Measurements from ENCODE around the gene ATG4A.

ATG4A gene, protein sequence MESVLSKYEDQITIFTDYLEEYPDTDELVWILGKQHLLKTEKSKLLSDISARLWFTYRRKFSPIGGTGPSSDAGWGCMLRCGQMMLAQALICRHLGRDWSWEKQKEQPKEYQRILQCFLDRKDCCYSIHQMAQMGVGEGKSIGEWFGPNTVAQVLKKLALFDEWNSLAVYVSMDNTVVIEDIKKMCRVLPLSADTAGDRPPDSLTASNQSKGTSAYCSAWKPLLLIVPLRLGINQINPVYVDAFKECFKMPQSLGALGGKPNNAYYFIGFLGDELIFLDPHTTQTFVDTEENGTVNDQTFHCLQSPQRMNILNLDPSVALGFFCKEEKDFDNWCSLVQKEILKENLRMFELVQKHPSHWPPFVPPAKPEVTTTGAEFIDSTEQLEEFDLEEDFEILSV

GRCh38 chrX:108091264-108091877 is at the start of gene ATG4A, which contains the start of gene PSMD10:
Gene ATG4A, plus strand, starts transcription at chrX:108091778. Its CDS starts 49 bp downstream, at chrX:108091827.
Gene PSMD10, minus strand, starts transcription at chrX:108091542. Its CDS starts 22 bp downstream, at chrX:108091520.
- intact Hi-C loops (cut with DNase I; ENCODE audit: low total_unique reads), result no loop called here
- Histone ChIP-seq H3K4me3 (peak within 1 kb of the TSS; percentile 66 to 71), H3K27ac (peak within 1 kb of the TSS; percentile 83 to 90), H3K36me3 (peaks cover 0 to 9% (median 5%) of the 10 kb centered on the region in 3 donors), H3K27me3 (no peaks in the 10 kb centered on the region), H3K4me1 (peaks cover 0 to 6% (median 0%) of the 10 kb centered on the region in 4 donors), H3K9me3 (no peaks in the 10 kb centered on the region)
- DNase-seq, result peak; percentile 94 to 96
- TF ChIP-seq CTCF (IDR thresholded peaks at IDR 0.05), result peak in 1 of 2 experiments; percentile 14

DNA sequence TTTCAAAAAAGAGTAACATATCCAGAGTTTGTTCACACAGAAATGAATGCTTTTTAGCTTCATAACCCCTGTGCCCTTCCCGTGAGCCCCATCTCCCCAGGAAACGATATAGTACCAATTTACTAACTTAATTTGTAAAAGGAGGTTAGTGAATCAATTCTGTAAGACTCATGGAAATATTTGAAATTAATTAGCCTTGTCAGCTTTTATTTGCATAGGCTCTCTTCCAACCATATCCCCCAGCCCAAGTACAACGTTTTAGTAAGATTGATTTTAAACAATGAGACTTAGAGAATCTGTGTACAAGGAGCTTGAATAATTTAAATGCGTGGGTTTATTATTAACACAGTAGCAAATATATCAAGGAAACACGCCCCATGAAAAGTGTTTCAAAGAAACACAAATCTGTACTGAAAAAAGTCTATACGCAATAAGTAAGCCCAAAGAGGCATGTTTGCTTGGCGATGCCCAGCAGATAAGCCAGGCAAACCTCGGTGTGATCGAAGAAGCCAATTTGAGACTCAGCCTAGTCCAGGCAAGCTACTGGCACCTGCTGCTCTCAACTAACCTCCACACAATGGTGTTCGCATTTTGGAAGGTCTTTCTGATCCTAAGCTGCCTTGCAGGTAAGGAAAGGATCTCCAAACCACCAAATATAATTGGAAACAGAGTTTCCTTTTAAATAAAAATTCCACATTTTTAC is 46.9 kb upstream of the ATG4A start, which contains the start of gene VSIG1:
VSIG1 (plus strand) TSS at position 512 of the 703 bp plus-strand sequence; CDS start at position 578, 66 bp downstream.
- intact Hi-C loops (cut with DNase I; ENCODE audit: low total_unique reads), result no loop called here

DNA sequence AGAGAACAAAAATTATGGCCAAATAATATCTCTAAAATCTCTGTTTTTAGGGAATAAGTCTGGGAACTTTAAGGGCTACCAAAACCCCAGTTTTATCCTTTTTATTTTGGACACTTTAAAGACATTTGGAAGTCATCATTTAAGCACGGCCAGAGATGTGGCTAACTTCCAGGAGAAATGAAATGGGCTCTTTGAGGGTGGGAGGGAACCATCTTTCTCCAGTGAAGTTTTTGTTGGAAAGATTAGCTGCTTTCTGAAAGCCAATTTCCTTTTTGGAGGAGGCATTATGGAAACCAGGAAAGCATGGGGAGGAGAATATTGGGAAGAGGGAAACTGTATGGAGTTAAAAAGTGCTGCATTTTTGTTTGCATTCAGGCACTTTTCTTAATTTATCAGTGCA is 41.9 kb upstream of the ATG4A start:
- DNase-seq, result no peak
- no peak for TF ChIP-seq CTCF (IDR thresholded peaks at IDR 0.05)
- Histone ChIP-seq H3K4me1 (no peaks in the 10 kb centered on the region), H3K4me3 (no peak overlapping the region), H3K27ac (no peak overlapping the region), H3K27me3 (no peaks in the 10 kb centered on the region), H3K9me3 (no peaks in the 10 kb centered on the region), H3K36me3 (no peaks in the 10 kb centered on the region)
- intact Hi-C loops (cut with DNase I; ENCODE audit: low total_unique reads), result no loop called here

More for the DNA sequence above, 46.9 kb upstream of the ATG4A start, which contains the start of gene VSIG1:
- H3K27ac ChIP-seq, result no peak within 1 kb of the TSS
- DNase-seq, result no peak
- no peaks in the 10 kb centered on the region for H3K27me3 ChIP-seq
- no peaks in the 10 kb centered on the region for H3K36me3 ChIP-seq
- no peak within 1 kb of the TSS for H3K4me3 ChIP-seq
- no peaks in the 10 kb centered on the region for H3K9me3 ChIP-seq
- no peak for TF ChIP-seq CTCF (IDR thresholded peaks at IDR 0.05)
- H3K4me1 ChIP-seq, result no peaks in the 10 kb centered on the region

DNA sequence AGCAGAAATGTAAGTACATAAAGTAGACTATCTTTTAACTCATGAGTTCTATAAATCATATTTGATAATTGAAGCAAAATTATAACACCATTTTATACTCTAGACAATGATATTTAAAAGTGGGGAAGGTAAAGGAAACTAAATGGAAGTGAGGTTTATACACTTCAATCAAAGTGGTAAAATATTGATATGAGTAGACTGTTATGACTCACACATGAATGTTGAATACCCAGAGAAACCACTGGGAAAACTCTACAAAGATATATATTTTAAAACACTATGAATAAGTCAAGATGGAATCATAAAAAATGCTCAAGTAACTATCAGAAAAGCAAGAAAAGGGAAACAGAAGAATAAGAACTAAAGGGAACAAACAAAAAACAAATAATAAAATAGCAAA is 38.4 kb upstream of the ATG4A start:
- intact Hi-C loops (cut with DNase I; ENCODE audit: low total_unique reads), result no loop called here
- H3K27me3 ChIP-seq, result no peaks in the 10 kb centered on the region
- no peak overlapping the region for H3K27ac ChIP-seq
- H3K4me1 ChIP-seq, result no peaks in the 10 kb centered on the region
- no peak for TF ChIP-seq CTCF (IDR thresholded peaks at IDR 0.05)
- H3K36me3 ChIP-seq, result no peaks in the 10 kb centered on the region
- no peak overlapping the region for H3K4me3 ChIP-seq
- H3K9me3 ChIP-seq, result no peaks in the 10 kb centered on the region
- no peak for DNase-seq

DNA sequence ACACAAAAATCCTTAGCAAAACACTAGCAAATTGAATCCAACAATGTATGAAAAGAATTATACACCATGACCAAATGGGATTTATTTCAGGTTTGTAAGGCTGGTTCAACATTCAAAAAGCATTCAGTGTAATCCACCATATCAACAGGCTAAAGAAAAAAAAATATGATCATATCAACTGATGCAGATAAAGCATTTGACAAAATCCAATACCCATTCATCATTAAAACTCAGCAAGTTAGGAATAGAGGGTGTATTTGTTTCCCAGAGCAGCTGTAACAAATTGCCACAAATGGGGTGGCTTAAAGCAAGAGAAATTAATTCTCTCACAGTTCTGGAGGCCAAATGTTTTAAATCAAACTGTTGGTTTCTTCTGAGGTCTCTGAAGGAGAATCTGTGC is 36.0 kb upstream of the ATG4A start:
- no peaks in the 10 kb centered on the region for H3K36me3 ChIP-seq
- no peaks in the 10 kb centered on the region for H3K27me3 ChIP-seq
- no peaks in the 10 kb centered on the region for H3K4me1 ChIP-seq
- H3K4me3 ChIP-seq, result no peak overlapping the region
- no peaks in the 10 kb centered on the region for H3K9me3 ChIP-seq
- no peak for DNase-seq
- no peak for TF ChIP-seq CTCF (IDR thresholded peaks at IDR 0.05)
- no peak overlapping the region for H3K27ac ChIP-seq
- intact Hi-C loops (cut with DNase I; ENCODE audit: low total_unique reads), result no loop called here
